ENCODE results near the gene MAD2L2. TPM values are rescaled to one million over a fixed set of nuclear protein-coding genes. Genes with fewer than 3 reads are reported as not detected.

The MAD2L2 gene
- total and polyA plus RNA-seq, 9 of the 15 experiments (the other 6 are each of a cell fraction or from before 2014, with no cell fraction given), result 12.4 to 286 (median 143) TPM

DNA sequence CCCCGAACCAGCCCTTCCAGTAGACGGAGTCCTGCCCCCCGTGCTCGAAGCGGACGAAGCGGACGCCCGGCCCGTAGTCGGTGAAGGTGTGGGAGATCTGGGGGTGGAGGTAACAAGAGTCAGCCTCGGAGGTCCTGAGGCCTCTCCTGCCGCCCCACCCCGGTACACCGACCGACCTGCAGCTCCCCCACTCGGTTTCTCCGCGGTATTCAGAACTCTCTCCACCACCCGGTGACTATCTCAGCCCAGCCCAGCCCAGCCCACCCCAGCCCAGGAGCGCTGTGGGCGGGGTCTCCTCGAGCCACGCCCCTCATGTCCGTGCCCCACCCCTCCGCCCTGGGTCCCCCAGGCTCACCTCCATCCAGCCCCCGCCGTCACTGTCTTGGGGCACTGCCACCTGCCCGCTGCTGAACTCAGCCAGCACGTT is 32.2 kb downstream of the MAD2L2 start (continued):
- TF ChIP-seq ZBTB7A (IDR thresholded peaks at IDR 0.05; ENCODE audit: borderline replicate concordance, control insufficient read depth, low read depth, low read length), result peak; percentile 52; the same call in 1 of the 2 replicates
- TF ChIP-seq ZNF165 (CRISPR knock-in tag; IDR thresholded peaks at IDR 0.05; ENCODE audit: borderline replicate concordance), result no peak
- peak in 1 of 2 experiments; percentile 55; a peak in 1 of 4 replicates for TF ChIP-seq SIN3A (IDR thresholded peaks at IDR 0.05; ENCODE audit: borderline replicate concordance in 2 of 2, control insufficient read depth in 1 of 2, low read depth in 2 of 2, low read length in 2 of 2)
- 0 out of 2 replicates have a peak, but pooled peaks have one; percentile 19 for TF ChIP-seq ZKSCAN1 (IDR thresholded peaks at IDR 0.05; ENCODE audit: low read depth, low read length)
- TF ChIP-seq, protein P1, sequence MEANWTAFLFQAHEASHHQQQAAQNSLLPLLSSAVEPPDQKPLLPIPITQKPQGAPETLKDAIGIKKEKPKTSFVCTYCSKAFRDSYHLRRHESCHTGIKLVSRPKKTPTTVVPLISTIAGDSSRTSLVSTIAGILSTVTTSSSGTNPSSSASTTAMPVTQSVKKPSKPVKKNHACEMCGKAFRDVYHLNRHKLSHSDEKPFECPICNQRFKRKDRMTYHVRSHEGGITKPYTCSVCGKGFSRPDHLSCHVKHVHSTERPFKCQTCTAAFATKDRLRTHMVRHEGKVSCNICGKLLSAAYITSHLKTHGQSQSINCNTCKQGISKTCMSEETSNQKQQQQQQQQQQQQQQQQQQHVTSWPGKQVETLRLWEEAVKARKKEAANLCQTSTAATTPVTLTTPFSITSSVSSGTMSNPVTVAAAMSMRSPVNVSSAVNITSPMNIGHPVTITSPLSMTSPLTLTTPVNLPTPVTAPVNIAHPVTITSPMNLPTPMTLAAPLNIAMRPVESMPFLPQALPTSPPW (CRISPR knock-in tag; IDR thresholded peaks at IDR 0.05), result peak; percentile 43
- TF ChIP-seq, protein P2, sequence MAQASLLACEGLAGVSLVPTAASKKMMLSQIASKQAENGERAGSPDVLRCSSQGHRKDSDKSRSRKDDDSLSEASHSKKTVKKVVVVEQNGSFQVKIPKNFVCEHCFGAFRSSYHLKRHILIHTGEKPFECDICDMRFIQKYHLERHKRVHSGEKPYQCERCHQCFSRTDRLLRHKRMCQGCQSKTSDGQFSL (CRISPR knock-in tag; IDR thresholded peaks at IDR 0.05), result peak; percentile 36; the same call in 1 of the 2 replicates
- TF ChIP-seq, protein P2 (tag; IDR thresholded peaks at IDR 0.05), result no peak
- no peak for TF ChIP-seq TEAD4 (IDR thresholded peaks at IDR 0.05; ENCODE audit: low read length)
- TF ChIP-seq TEAD4 (CRISPR knock-in tag; IDR thresholded peaks at IDR 0.05; ENCODE audit: borderline replicate concordance), result no peak
- TF ChIP-seq ZBED1 (IDR thresholded peaks at IDR 0.05), result no peak
